Measurements from ENCODE around the gene PTPRS. TPM values are rescaled to one million over a fixed set of nuclear protein-coding genes. Genes with fewer than 3 reads are reported as not detected.

PTPRS gene
- total and polyA plus RNA-seq, 9 of the 15 experiments (the other 6 are each of a cell fraction or from before 2014, with no cell fraction given), result 1.1 to 49.4 (median 14.1) TPM

DNA sequence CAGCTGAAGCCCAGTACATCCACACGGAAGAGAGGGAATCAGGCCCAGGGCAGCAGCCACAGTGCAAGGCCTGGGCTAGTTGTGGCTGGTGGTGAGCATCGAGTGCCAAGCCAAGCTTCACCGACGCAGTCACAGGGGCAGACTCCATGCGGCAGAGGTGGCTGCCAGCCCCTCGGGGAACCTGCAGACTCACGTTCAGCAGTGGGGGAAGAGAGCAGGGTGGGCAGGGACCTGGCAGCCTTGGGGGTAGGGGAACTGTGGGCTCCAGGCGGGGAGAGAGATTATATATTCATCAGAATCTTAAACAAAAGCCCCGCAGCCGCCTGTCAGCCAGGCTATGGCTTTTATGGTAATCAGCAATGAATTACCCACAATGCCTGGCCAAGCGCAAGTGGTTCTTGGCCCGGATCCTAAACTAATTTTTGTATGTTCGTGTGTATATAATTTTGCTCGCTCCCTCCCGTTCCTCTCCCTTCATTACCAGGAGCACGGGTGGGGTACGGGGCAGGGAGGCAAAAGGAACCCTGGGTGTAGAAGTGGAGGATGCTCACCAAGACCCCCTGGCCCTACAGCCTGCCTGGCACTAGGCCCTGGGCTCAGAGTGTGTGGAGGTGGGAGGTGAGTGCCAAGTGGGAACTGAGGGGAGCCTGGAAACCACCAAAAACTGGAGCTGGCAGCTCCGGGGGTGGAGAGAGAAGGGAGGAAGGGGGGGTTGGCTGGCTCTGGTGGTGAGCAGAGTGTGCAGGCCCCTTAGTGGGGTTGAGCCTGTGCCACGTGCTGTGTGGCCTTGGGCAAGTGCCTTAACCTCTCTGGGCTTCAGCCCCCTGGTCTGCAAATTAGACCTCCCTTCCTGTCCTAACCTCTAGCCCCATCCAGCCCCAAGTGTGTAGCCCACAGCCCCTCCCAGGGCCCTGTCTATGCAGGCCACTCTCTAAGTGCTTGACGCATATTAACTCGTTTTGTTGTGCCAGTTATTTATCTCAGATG is 31.9 kb downstream of the PTPRS start (continued):
- TF ChIP-seq, protein P1, sequence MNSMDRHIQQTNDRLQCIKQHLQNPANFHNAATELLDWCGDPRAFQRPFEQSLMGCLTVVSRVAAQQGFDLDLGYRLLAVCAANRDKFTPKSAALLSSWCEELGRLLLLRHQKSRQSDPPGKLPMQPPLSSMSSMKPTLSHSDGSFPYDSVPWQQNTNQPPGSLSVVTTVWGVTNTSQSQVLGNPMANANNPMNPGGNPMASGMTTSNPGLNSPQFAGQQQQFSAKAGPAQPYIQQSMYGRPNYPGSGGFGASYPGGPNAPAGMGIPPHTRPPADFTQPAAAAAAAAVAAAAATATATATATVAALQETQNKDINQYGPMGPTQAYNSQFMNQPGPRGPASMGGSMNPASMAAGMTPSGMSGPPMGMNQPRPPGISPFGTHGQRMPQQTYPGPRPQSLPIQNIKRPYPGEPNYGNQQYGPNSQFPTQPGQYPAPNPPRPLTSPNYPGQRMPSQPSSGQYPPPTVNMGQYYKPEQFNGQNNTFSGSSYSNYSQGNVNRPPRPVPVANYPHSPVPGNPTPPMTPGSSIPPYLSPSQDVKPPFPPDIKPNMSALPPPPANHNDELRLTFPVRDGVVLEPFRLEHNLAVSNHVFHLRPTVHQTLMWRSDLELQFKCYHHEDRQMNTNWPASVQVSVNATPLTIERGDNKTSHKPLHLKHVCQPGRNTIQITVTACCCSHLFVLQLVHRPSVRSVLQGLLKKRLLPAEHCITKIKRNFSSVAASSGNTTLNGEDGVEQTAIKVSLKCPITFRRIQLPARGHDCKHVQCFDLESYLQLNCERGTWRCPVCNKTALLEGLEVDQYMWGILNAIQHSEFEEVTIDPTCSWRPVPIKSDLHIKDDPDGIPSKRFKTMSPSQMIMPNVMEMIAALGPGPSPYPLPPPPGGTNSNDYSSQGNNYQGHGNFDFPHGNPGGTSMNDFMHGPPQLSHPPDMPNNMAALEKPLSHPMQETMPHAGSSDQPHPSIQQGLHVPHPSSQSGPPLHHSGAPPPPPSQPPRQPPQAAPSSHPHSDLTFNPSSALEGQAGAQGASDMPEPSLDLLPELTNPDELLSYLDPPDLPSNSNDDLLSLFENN (IDR thresholded peaks at IDR 0.05; ENCODE audit: low read depth in 2 of 2, low read length in 2 of 2), result peak in 1 of 2 experiments; percentile 90; a peak in 2 of 4 replicates
- TF ChIP-seq SNIP1 (IDR thresholded peaks at IDR 0.05; ENCODE audit: low read depth) (no peak), ADNP (tag; IDR thresholded peaks at IDR 0.05) (peak; percentile 74; the same call in 1 of the 2 replicates), ZC3H8 (IDR thresholded peaks at IDR 0.05) (peak; percentile 96), PHB (CRISPR knock-in tag; IDR thresholded peaks at IDR 0.05) (peak; percentile 98), NR2F6 (CRISPR knock-in tag; IDR thresholded peaks at IDR 0.05) (0 out of 2 replicates have a peak, but pooled peaks have one; percentile 36), CBX1 (IDR thresholded peaks at IDR 0.05; ENCODE audit: low read depth) (peak; percentile 97), ZNF12 (CRISPR knock-in tag; IDR thresholded peaks at IDR 0.05) (no peak), HEY1 (CRISPR knock-in tag; IDR thresholded peaks at IDR 0.05; ENCODE audit: borderline replicate concordance) (no peak), ZKSCAN1 (IDR thresholded peaks at IDR 0.05; ENCODE audit: low read depth, low read length) (0 out of 2 replicates have a peak, but pooled peaks have one; percentile 58), ZNF830 (CRISPR knock-in tag; IDR thresholded peaks at IDR 0.05) (0 out of 2 replicates have a peak, but pooled peaks have one; percentile 57), MAFG (tag; conservative IDR thresholded peaks at IDR 0.05) (no peak), SMARCC2 (IDR thresholded peaks at IDR 0.05; ENCODE audit: low read depth) (no peak), PCBP1 (IDR thresholded peaks at IDR 0.05; ENCODE audit: low read depth, low read length, poor library complexity, severe bottlenecking) (no peak), IRF2 (CRISPR knock-in tag; IDR thresholded peaks at IDR 0.05) (no peak), PTBP1 (IDR thresholded peaks at IDR 0.05; ENCODE audit: low read depth, low read length) (peak; percentile 98), HMG20B (CRISPR knock-in tag; IDR thresholded peaks at IDR 0.05) (no peak), HDAC3 (IDR thresholded peaks at IDR 0.05; ENCODE audit: borderline replicate concordance, partially characterized antibody) (no peak)
- TF ChIP-seq, protein P2, sequence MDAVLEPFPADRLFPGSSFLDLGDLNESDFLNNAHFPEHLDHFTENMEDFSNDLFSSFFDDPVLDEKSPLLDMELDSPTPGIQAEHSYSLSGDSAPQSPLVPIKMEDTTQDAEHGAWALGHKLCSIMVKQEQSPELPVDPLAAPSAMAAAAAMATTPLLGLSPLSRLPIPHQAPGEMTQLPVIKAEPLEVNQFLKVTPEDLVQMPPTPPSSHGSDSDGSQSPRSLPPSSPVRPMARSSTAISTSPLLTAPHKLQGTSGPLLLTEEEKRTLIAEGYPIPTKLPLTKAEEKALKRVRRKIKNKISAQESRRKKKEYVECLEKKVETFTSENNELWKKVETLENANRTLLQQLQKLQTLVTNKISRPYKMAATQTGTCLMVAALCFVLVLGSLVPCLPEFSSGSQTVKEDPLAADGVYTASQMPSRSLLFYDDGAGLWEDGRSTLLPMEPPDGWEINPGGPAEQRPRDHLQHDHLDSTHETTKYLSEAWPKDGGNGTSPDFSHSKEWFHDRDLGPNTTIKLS (IDR thresholded peaks at IDR 0.05; ENCODE audit: borderline replicate concordance, low read depth), result no peak
- TF ChIP-seq, protein P3, sequence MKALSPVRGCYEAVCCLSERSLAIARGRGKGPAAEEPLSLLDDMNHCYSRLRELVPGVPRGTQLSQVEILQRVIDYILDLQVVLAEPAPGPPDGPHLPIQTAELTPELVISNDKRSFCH (CRISPR knock-in tag; IDR thresholded peaks at IDR 0.05), result no peak
- TF ChIP-seq, protein P3 (tag; IDR thresholded peaks at IDR 0.05), result no peak

All from K562 (cell line).